Spinal cord (tissue), 10 donors: ENCODE data around the gene DNAH2. TPM values are rescaled to one million over a fixed set of nuclear protein-coding genes. Genes with fewer than 3 reads are reported as not detected.

Experiments
- DNase-seq, 6 donors: peaks; one replicate each; pipeline versions ENCODE4 v3.0.0 to v3.0.0-alpha.2; 2013 to 2015; ENCODE audit warnings: low spot score in 6 of 6, low read depth in 4 of 6
- H3K27ac ChIP-seq: one replicate; pipeline ENCODE4 v1.5.1; 2013; ENCODE audit warnings: low read depth, low read length, control low read depth
- H3K27me3 ChIP-seq: one replicate; pipeline ENCODE4 v1.6.1; 2013; ENCODE audit warnings: low read length; ENCODE audit not compliant: control insufficient read depth, insufficient read depth
- H3K36me3 ChIP-seq: one replicate; pipeline ENCODE4 v1.6.1; 2013; ENCODE audit warnings: low read length; ENCODE audit not compliant: control insufficient read depth, insufficient read depth
- H3K4me1 ChIP-seq: one replicate; pipeline ENCODE4 v1.6.1; 2013; ENCODE audit warnings: low read length; ENCODE audit not compliant: control insufficient read depth, insufficient read depth
- H3K4me3 ChIP-seq: one replicate; pipeline ENCODE4 v1.5.1; 2013; ENCODE audit warnings: low read depth, low read length, control low read depth
- H3K9me3 ChIP-seq: one replicate; pipeline ENCODE4 v1.6.1; 2013; ENCODE audit warnings: low read length; ENCODE audit not compliant: control insufficient read depth, insufficient read depth
- WGBS: methylation state at CpG from one replicate; pipeline ENCODE4 v1.1.5; 2013; ENCODE audit warnings: missing lambda C conversion rate; ENCODE audit not compliant: insufficient coverage; 5-methylcytosine and 5-hydroxymethylcytosine counted together
- polyA plus RNA-seq, 2 donors: library from polyadenylated mRNA; unstranded; fragments of 120-200 nt; gene quantifications; one replicate each; pipeline ENCODE4 v1.2.1, GENCODE V29; 2013; ENCODE audit not compliant: insufficient read length in 2 of 2
- total RNA-seq, 2 donors: library from RNA; depleted of rRNA in 1 of 2; stranded (reverse); fragments of 120-200 nt in 1 of 2; fragments of >200 nt in 1 of 2; gene quantifications; one replicate each; pipeline versions ENCODE4 v1.2.3 to v1.2.4, GENCODE V29; 2013 to 2014
- donor health status: healthy.

The DNAH2 gene
- total and polyA plus RNA-seq, 4 donors = 1.3 to 3.2 (median 2.9) TPM

DNA sequence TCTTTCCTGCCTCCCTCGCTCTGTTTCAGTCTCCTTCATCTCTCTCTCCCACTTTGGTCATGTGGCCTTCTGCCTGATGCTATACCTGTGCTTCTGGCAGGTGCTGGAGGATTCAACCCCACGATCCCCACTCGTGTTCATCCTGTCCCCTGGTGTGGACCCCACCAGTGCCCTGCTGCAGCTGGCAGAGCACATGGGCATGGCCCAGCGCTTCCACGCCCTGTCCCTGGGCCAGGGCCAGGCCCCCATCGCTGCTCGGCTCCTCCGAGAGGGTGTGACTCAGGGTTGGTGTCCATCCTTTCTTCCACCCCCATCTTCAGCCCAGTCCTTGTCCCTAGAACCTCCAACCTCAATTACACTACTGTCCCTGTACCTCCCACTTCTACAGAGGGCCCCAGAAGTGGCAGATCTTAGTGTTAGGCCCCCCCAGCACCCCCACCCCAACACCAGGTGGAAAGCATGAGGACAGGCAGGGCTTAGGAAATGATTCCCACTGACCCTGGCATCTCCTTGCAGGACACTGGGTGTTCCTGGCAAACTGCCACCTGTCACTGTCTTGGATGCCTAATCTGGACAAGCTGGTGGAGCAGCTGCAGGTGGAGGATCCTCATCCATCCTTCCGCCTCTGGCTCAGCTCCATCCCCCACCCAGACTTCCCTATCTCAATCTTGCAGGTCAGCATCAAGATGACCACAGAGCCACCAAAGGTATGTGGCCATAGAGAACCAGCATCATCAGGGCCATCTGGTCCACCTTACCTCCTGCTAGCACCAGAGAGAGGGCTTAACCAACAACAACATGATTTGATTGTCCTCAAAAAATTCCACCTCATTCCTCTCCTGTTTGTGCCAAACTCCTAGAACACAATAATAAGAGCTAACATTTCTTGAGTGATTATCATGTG is 106.7 kb downstream of the DNAH2 start:
- Histone ChIP-seq H3K27me3 (no peaks in the 10 kb centered on the region), H3K4me1 (no peaks in the 10 kb centered on the region), H3K4me3 (no peak overlapping the region), H3K9me3 (no peaks in the 10 kb centered on the region), H3K36me3 (peaks cover 3% of the 10 kb centered on the region), H3K27ac (no peak overlapping the region)
- DNase-seq = no peak
- WGBS = 82% methylated on average over 9 of the region's 9 CpGs

GRCh38 chr17:7825206-7825990 is 107.9 kb downstream of the DNAH2 start:
- no peak overlapping the region for H3K4me3 ChIP-seq
- no peak overlapping the region for H3K27ac ChIP-seq
- no peaks in the 10 kb centered on the region for H3K27me3 ChIP-seq
- no peaks in the 10 kb centered on the region for H3K4me1 ChIP-seq
- DNase-seq = peak in 2 of 6 donors; percentile 55 to 63
- no peaks in the 10 kb centered on the region for H3K9me3 ChIP-seq
- peaks cover 3% of the 10 kb centered on the region for H3K36me3 ChIP-seq
- 44% methylated on average over 8 of the region's 12 CpGs for WGBS

DNA sequence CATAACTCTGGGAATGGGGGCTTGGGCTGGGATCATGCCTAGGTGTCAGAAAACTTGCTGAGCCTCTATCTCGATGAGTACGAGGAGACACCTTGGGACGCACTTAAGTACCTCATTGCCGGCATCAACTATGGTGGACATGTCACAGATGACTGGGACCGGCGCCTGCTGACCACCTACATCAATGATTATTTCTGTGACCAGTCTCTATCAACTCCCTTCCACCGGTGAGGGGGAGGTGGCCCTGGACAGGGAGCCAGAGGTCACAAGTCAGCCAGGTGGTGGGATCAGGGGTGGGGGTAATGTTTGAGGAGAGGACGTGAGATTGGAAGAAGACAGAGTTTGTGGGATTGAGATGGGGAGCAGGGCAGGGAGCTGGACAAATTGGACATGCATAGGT is 113.1 kb downstream of the DNAH2 start:
- no peak overlapping the region for H3K27ac ChIP-seq
- H3K27me3 ChIP-seq = no peaks in the 10 kb centered on the region
- H3K36me3 ChIP-seq = no peaks in the 10 kb centered on the region
- peaks cover 22% of the 10 kb centered on the region for H3K4me1 ChIP-seq
- no peak for DNase-seq
- H3K9me3 ChIP-seq = no peaks in the 10 kb centered on the region
- H3K4me3 ChIP-seq = no peak overlapping the region
- 83% methylated on average over 5 of the region's 8 CpGs for WGBS

- Histone ChIP-seq H3K27ac (no peak overlapping the region), H3K9me3 (no peaks in the 10 kb centered on the region), H3K36me3 (no peaks in the 10 kb centered on the region), H3K27me3 (no peaks in the 10 kb centered on the region), H3K4me1 (peaks cover 27% of the 10 kb centered on the region), H3K4me3 (no peak overlapping the region)
- no peak for DNase-seq
- 75% methylated on average over 2 of the region's 7 CpGs for WGBS
These were observed 113.7 kb downstream of the DNAH2 start for GRCh38 chr17:7831233-7831632.

GRCh38 chr17:7832431-7832830 is 114.9 kb downstream of the DNAH2 start:
- 85% methylated on average over 4 of the region's 10 CpGs for WGBS
- H3K4me3 ChIP-seq = no peak overlapping the region
- H3K27me3 ChIP-seq = no peaks in the 10 kb centered on the region
- H3K27ac ChIP-seq = no peak overlapping the region
- H3K9me3 ChIP-seq = no peaks in the 10 kb centered on the region
- no peaks in the 10 kb centered on the region for H3K36me3 ChIP-seq
- H3K4me1 ChIP-seq = peaks cover 37% of the 10 kb centered on the region
- no peak for DNase-seq

DNA sequence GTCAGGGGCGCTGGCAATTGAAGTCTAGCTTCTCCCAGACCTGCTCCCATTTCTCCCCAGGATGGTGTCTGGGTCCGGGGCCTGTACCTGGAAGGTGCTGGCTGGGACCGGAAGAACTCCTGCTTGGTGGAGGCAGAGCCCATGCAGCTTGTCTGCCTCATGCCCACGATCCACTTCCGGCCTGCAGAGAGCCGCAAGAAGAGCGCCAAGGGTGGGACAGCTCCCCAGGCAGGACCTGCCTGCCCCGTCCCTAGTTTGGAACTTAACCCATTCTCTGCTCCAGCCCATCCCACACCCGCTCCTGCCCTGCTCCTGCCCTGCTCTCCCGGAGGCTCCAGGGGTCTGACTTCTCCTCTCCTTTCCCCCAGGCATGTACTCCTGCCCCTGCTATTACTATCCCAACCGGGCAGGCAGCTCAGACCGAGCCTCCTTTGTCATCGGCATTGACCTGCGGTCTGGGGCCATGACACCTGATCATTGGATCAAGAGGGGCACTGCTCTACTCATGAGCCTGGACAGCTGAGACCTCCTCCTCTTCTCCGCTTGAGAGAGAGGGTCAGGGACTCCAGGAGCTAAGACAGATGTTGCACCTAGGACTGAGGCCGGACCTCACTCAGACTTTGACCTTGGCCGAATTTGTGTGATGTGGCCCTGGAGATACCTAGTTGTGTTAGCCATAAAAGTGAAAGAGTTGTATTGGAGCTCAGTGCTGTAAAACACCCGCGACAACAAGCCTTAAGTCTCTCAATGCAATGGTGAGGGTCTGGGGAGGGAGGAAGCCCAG is 115.7 kb downstream of the DNAH2 start:
- no peaks in the 10 kb centered on the region for H3K36me3 ChIP-seq
- H3K27ac ChIP-seq = no peak overlapping the region
- no peaks in the 10 kb centered on the region for H3K27me3 ChIP-seq
- WGBS = 32% methylated on average over 18 of the region's 19 CpGs
- no peaks in the 10 kb centered on the region for H3K9me3 ChIP-seq
- no peak for DNase-seq
- peak overlapping the region; percentile 89 for H3K4me3 ChIP-seq
- peaks cover 37% of the 10 kb centered on the region for H3K4me1 ChIP-seq

- under 1% methylated on average over 41 of the region's 49 CpGs for WGBS
- H3K4me1 ChIP-seq = peaks cover 44% of the 10 kb centered on the region
- DNase-seq = peak in 4 of 6 donors; percentile 60 to 94 (median 76)
- H3K4me3 ChIP-seq = peak within 1 kb of the TSS; percentile 89
- no peaks in the 10 kb centered on the region for H3K9me3 ChIP-seq
- no peaks in the 10 kb centered on the region for H3K27me3 ChIP-seq
- H3K36me3 ChIP-seq = no peaks in the 10 kb centered on the region
- H3K27ac ChIP-seq = peak within 1 kb of the TSS; percentile 99
These were observed 116.4 kb downstream of the DNAH2 start, which contains the start of gene KDM6B for GRCh38 chr17:7833795-7834541. Gene KDM6B (plus strand): TSS chr17:7834217. CDS start chr17:7845555, 11,338 bp downstream.

- Histone ChIP-seq H3K9me3 (no peaks in the 10 kb centered on the region), H3K4me1 (peaks cover 49% of the 10 kb centered on the region), H3K27ac (peak overlapping the region; percentile 99), H3K36me3 (no peaks in the 10 kb centered on the region), H3K4me3 (peak overlapping the region; percentile 89), H3K27me3 (no peaks in the 10 kb centered on the region)
- DNase-seq = peak in 2 of 6 donors; percentile 15 to 47
- 0% methylated on average over 10 of the region's 20 CpGs for WGBS
These were observed 117.0 kb downstream of the DNAH2 start for GRCh38 chr17:7834542-7834956.
